ENCODE data around the gene STK36.

Gene STK36

GRCh38 chr2:218746960-218747359 lies 75.1 kb downstream of the STK36 start:
- no peak for DNase-seq (ENCODE audit: low spot score)

- DNase-seq (ENCODE audit: low spot score) = no peak
These were observed 77.0 kb downstream of the STK36 start for GRCh38 chr2:218748741-218749441.

Data from activated CD4-positive, alpha-beta T cell treated with anti-CD3 and anti-CD28 coated beads, Interleukin-2, Interleukin-4, amounts not matched to agents 100 ng/mL and 50 ng/mL, durations not matched to agents 16 hours and 8 hours (primary cell).